GM18867 (cell line): ENCODE measurements around the gene ADAM12.

Source experiments
- ATAC-seq: cut with Tn5 transposase; IDR thresholded peaks from one replicate; pipeline ENCODE4 v1.9.1; 2021; ENCODE audit warnings: mild to moderate bottlenecking, moderate library complexity; ENCODE audit not compliant: unreplicated experiment

The ADAM12 gene

DNA sequence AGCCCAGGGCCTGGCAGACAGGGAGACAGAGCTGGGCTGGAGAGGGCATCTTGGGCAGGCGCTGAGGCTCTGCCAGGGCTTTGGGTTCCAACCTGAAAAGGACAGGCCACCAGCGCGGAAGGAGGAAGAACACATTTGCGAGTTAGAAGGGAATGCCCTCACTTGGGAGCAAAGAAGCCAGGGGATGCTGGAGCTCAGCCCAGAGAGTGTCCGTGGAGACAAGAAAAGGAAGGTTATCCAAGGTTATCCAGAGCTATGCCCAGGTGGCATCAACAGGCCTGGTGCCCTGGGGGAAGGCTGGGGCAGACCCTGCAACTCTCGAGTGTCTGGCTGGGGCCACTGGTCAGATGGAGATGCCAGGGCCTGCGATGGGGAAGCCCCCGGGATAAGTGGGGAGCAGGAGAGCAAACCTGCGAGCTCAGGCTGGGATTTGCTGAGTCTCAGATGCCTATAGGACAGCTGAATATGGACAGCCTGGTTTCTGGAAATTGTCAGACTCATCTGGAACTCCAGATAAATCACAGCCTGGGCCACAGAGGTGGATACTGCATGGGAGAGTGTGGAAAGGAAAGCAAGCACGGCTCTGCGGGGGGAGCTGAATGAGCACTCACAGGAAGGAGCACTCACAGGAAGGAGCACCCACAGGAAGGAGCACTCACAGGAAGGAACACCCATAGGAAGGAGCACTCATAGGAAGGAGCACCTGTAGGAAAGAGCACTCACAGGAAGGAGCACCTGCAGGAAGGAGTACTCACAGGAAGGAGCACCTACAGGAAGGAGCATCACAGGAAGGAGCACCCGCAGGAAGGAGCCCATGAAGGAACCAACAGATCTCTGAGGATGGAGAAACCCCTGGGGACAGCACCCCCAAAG is 152.1 kb downstream of the ADAM12 start:
- no peak for ATAC-seq

DNA sequence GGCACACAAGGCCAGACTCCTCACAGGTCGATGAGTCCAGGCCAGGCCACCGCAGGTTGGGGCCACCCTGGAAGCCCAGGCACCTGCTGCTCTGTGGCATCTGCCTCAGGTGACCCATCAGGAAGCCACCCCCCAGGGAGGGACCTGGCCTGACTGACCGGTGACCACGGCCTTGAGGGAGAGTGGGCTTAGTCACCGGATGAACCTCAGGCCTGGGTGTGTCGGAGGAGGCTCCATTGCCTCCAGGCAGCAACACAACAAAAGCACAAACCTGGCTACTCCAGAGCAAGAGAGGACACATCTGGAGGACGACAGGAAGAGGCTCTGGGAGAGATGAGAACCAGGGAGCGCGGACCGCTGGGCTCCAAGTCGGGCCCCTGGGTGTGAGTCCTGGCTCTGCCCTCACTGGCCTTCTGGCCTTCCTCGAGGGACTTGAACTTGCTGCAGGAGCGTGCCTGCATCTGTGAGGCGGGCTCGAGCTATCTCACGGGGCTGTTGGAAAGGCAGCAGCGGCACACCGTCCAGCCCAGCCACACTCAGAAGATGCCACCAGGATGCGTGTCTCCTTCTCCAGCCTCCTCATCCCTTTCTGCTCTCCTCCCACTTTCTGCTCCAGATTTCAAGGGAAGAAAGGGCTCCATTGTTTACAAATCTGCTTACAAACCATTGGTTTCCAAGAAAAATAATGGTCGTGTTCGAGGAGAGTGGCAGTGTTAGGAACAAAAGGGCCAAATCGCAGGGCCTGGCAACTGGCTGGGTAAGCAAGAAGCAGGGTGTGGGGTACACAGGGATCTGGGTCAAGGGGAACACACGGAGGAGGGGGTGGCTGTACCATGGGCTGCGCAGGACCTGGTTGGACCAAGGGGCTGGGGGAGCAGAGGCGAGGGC is 152.9 kb downstream of the ADAM12 start:
- ATAC-seq: no peak

DNA sequence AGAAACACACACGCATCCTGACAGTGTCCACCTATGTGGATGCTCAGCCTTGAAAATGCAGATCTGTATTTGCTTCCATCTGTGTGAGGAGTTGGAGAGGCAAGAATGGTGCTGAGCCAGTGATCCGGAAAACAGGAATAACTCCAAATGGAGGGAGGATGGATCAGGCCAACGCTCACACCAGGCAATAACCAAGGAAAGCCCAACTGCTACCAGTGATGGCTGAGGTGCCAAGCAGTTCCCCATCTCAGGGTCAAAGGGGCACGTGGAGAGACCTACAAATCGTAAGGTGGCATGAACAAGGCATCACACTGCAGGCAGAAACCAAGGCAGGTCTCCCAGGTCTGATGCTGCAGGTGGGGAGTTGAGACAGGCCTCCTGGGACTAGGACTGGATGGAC is 153.6 kb downstream of the ADAM12 start:
- no peak for ATAC-seq

DNA sequence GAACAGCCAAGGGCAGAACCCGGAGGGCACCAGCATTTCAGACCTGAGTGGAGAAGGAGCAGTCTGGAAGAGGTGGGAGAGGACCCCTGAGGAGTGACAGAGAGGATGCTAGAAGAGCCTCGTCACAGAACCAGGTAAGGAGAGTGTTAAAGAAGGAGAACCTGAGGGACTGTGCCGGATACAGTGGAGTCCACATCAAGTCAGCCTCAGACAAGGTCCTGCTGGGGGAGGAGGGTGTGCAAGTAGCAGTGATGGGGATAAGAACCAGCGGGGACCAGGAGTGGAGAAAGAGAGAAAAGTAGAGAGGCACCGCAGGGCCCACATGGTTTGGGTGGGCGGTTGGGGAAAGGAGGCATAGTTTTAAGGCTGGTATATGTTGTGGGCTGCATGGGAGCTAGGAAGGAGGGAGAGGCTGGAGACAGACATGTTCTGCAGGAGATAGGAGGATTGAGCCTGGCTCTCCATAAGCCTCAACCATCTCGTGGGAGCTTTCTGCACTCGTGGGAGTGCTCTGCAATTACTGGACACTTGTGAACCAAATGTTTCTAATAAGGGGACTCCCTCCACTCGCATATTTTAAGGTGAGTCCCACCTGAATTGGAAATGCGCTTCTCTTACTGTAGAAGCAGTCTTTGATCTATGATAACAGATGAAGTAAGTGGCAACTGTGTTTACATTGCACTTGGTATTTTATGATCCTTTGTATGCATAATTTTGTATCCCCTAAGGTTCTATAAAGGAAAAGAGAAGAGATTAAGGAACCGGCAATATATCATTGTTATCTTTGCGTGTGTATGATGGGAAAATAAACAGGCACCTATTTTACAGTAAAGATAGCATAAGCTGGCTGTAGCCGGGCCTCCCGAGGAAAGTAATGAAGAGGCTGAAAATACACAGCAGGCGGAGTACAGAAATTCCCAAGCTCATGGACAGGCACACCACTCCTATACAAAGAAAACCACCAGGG is 154.8 kb downstream of the ADAM12 start:
- ATAC-seq: no peak

DNA sequence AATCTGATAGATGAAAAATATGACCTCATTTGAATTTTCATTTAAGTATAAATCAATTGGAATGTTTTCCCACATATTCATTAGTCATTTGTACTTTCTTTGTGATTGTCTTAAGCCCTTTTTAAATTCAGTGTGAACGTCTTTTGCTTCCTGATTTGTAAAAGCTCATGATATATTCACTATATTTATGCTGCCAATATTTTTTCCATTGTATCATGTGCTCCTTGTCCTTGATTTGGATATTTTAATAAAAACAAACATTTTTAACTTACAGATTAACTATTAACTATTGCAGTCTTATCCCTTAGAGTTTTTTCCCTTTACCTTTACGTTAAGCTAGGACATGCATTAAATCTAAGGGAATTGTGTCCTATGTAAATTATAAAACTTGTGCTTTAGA is 157.7 kb downstream of the ADAM12 start:
- ATAC-seq: no peak

DNA sequence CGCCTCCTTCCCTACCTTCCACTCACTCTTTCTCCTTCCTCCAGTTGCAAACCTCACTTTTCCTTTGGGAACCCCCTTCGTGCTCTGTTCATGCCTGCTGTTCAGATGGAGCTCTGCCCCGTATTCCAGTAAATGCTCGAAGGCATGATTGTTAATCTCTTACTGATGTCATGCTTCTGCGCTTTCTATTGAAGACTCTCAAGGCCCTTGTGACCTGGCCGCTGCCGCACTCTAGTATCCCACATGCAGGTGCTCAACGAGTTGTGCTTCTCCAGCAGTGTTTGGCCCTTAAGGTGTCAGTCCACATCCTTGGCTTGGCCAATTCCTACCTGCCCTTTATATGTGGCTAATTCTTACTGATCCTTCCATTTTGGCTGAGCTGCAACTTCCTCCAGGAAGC is 158.6 kb downstream of the ADAM12 start:
- ATAC-seq: no peak

DNA sequence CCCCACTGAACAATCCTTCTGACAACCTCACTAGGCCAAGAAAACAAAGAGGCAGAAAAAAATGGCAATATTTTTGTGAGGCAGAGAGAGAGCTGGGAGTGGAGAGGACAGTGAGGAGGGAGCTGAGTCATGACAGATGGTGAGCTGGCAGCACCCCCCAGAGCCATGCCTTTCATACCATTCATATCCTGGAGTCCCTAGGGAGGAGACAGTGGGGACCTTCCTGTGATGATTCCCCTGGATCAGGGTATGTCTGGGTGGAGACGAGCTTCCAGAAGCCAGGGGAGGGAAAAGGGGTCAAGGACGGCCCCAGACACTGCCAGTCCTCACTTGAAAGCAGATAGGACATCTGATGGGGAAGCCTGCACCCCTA is 160.5 kb downstream of the ADAM12 start:
- ATAC-seq: no peak

DNA sequence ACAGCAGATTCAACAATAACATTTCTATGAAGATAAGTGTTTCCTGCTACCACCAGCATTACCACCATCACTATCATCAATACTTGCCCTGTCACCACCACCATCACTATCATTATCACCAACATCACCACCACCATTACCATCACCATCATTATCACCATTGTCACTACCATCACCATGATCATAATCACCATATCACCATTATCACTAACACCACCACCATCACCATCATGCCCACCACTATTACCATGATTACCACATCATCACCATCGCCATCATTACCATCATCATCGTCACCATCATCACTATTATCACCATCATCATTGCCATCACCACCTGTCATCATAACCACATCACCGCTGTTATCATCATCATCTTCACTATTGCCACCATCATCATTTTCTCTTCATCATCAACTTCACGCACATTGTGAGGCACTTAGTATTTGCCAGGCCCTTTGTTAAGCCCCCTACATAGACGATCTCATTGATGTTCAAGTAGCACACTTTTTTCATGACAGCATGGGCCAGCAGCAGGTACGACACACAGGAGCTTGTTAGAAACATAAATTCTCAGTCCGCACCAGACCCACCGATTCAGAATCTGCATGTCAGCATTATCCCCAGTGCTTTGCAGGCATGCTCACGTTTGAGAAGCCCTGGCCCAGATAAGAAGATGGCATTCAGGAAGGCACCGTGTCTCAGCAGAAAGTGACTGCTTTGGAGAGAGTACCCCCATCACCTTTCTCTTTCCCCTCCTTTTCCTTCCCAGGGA is 161.1 kb downstream of the ADAM12 start:
- ATAC-seq: no peak

DNA sequence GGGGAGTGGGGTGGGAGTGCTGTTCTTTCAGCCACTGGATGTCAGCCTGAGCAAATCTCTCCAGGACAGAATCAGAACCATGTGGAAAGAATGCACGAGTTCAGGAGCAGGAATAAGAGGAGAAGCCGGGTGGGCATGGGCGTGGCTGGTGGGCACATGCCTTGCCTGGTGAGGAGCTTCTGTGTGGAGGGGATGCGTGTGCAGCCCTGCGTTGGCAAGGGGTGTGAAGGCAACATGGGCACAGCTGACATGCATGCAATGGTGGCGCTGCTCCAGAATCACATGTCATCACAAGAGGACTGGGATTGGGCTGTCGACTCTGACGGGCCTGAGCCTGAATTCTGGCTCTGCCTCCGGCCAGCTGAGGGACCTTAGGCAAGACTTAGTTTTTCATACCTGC is 162.1 kb downstream of the ADAM12 start:
- no peak for ATAC-seq

DNA sequence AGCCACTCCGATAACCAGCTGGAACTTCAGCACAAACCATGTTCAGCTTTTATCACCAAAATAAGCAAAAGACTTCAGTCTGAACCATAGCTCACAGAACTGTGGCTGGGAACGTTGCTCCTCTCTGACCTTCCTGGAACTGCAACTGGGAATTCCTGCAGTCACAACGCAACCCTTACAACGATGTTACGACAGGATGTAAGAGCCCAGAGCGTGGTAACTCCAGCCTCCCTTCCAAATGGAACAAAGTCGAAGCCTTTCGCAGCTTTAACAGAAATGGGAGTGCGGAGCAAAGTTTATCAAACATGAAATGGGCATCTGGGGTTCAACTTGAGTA is 162.6 kb downstream of the ADAM12 start:
- no peak for ATAC-seq

DNA sequence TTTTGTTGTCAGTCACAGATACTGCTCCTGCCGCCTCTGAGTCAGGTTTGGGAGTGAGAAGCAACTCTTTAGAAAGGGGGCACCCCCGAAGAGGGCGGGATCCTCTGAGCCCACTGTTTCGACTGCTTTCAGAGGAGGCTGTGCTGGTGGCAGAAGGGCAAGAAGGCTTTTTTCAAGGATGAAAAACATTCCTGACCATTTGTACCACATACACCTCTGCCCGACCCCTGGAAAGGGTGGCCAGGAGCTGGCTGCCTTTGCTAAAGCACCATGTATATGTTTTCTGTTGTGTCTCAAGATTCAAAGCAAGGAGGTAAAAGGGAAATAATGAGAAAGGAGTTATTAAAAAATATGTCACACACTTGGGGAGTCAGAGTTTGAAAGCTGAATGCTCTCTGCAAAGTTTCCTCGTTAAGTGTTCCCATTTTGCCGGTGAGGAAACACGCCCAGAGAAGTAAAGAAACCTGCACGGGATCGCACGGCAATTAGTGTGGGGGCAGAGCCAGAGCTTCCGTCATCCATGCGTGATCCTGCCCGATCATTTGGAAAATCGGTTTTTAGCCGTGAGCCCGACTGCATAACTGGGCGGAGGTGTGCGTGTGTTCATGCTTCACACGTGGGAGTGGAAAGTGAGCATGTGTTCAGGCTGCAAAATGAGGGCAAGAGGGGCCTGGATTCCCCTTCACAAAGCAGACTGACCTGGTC is 163.2 kb downstream of the ADAM12 start:
- ATAC-seq: no peak

DNA sequence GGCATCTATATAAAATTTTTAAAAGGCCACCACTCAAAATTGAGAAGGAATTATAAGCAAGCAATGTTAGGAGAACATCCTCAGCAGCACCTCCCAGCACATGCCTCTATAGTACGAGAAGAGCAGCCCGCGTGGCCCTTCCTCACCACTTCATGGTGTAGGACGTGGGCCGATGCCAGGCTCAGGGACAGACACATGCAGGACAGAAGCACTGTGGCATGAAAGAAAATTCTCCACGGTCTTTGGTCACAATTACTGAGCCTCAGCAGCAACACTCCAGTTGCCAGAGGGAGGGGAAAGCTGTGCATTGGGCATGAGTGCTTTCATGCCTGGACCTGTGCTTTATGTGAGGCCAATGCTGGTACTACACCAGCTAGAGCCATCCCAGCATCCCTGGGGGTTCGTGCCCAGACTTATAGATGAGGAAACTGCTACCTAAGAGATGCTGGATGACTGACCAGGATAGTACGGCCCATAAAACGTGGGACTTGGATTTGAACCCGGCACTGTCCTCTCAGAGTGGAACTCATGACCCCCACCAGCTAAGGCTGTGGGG is 164.7 kb downstream of the ADAM12 start:
- no peak for ATAC-seq

DNA sequence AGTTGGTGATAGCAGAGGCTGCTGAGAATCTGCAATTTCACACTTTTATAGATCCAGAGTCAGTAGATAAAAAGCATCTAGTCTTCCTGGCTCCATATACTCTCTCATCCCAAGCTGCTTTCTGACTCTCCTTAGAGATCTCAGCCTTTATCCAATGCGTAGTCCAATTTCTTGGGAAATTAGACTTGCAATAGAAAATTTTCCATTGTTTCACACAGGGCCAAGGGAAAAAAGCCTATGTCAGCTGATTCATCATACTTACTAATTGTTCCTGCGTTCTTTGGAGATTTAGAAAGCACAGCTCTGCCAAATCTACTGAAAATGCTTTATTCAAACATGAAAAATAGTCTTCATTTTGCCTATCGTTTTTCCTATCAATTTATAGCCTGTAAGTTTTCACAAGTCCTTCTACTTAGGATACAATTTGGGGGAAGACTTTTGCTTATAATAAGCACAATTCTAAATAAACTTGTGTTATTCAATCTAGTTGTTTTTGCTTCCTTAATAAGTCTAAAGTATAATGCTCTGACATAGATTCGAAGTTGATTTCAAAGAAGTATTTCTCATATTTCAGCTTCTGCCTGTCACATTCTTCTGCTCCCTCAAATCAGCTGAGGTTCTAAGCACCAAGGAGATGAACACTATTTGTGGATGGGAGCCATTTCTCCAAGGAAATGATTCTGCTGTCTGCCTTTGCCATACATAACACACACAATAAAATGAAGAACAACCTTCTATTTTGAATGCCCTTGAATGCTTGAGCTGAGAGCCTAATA is 165.4 kb downstream of the ADAM12 start:
- ATAC-seq: no peak

DNA sequence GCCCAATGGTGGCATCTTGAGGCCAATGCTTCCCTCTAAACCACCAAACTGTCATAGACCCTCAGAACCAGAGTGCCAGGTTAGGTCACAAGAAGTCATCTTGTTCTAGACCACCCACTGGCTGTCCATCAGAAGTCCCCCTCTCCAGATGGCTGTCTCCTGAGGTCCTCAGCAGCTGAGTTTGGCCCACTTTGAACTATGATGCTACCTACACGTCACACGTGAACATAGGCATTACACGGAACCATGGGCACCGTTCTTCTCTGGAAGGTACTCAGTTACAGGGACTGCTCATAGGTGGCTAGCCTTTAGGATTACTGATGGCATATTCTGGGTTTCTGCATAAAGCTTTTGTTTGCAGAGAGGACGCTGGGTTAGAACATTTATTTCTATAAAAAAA is 166.4 kb downstream of the ADAM12 start:
- no peak for ATAC-seq

DNA sequence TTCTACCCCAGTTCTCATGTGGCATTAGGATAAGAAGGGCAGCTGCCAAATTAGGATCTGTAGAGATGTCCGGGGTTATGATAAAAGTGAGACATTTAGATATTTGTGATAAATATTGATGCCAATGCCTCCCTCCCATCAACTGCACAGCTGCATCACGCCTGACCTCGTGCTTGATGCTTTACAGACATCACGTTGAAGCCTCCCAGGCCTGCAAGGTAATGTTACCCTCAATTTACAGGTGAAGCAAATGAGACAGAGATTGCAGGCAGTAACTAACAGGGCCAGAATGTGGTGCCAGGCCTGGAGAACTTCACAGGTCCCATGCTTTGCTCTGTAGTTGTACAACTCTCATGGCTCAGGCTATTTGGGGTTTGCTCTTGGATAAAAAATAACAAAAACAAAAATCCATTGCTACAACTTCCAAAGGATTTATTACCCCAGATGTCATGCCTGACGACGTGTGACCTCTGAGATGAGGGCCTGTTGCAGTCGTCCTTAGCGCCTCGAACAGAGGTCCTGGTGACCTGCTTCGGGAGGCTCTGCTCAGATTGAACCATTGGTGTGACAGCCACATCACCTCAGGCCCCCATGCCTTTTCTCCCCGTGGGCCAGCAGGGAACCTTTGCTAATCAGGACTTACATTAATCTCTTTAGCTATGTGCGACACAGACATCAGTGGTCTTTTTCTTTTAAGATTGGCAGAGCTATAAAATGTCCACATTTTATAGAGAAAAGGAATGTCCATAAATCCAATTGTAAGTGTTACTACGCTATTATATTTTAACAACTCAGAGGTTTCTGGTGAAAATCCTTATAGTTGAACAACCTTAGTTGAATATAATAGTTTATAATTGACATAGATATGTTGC is 169.3 kb downstream of the ADAM12 start:
- no peak for ATAC-seq

DNA sequence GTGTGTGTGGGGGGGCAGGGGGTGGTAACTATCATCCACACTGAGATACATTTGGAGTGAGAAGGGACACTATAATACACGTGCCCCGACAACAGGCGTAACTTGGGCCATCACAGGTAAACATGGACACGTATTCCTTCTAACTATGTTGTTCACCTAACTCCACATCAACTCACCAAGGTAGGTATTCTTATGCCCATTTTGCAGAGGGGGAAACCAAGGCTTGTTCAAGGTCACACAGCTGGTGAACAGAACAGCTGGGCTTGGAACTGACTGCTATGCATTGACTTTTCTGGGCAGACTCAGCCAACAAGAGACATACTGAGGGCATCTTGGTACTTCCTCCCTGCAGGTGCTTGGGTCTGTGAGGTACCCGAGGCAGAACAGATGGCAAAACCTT is 170.1 kb downstream of the ADAM12 start:
- ATAC-seq: no peak

DNA sequence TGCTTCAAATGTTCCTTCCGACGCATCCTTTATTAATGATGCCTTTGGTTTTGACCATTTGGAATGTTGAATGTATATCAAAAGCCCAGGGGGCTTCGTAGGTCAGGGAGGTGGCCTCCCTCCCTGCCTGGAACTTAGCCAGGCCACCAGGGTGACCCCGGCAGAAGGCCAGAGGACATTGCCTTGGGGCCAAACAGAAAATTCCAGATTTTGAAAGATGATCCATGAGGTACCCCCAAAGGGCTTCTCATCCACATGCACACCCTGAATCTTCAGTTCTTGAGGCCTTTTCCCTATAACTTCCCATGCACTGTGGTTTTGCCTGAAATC is 171.7 kb downstream of the ADAM12 start:
- ATAC-seq: no peak
